AG09319 (cell line): ENCODE results near the gene SLC25A51.

ENCODE experiments used
- DNase-seq: peaks from one replicate; pipeline ENCODE4 v3.0.0-alpha.2; 2010; ENCODE audit warnings: low read depth; ENCODE audit errors: extremely low read depth
- TF ChIP-seq, protein P1 (sequence below): IDR thresholded peaks from 2 replicates; pipeline ENCODE4 v1.5.1; 2011; ENCODE audit warnings: low read depth, mild to moderate bottlenecking, inconsistent platforms, low read length, moderate library complexity

The SLC25A51 gene

GRCh38 chr9:37936965-37937364 is 33.0 kb upstream of the SLC25A51 start:
- TF ChIP-seq, protein P1, sequence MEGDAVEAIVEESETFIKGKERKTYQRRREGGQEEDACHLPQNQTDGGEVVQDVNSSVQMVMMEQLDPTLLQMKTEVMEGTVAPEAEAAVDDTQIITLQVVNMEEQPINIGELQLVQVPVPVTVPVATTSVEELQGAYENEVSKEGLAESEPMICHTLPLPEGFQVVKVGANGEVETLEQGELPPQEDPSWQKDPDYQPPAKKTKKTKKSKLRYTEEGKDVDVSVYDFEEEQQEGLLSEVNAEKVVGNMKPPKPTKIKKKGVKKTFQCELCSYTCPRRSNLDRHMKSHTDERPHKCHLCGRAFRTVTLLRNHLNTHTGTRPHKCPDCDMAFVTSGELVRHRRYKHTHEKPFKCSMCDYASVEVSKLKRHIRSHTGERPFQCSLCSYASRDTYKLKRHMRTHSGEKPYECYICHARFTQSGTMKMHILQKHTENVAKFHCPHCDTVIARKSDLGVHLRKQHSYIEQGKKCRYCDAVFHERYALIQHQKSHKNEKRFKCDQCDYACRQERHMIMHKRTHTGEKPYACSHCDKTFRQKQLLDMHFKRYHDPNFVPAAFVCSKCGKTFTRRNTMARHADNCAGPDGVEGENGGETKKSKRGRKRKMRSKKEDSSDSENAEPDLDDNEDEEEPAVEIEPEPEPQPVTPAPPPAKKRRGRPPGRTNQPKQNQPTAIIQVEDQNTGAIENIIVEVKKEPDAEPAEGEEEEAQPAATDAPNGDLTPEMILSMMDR = no peak

DNA sequence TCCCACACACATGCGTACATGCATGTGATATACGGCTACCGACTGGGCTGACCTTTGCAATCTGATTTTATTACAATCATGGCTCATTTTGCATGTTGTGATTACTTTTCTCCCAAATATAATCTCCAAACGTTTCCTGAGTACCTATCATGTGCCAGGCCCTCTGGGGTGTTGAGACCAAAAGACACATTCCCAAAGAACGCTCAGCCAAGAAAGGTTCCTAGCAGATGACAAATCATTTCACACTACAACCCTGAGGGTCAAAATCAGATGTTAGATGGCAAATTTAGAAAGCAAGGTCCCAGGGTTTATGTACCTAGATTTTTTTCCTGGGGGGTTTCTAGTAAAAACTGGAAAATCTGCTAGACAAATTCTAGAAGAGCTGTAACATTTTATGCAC is 32.4 kb upstream of the SLC25A51 start:
- TF ChIP-seq, protein P1 = no peak
- DNase-seq = no peak

More at GRCh38 chr9:37936965-37937364, 33.0 kb upstream of the SLC25A51 start:
- peak; percentile 41 for DNase-seq

- no peak for DNase-seq
- TF ChIP-seq, protein P1 = no peak
Observed at GRCh38 chr9:37935096-37935495, 31.2 kb upstream of the SLC25A51 start.

DNA sequence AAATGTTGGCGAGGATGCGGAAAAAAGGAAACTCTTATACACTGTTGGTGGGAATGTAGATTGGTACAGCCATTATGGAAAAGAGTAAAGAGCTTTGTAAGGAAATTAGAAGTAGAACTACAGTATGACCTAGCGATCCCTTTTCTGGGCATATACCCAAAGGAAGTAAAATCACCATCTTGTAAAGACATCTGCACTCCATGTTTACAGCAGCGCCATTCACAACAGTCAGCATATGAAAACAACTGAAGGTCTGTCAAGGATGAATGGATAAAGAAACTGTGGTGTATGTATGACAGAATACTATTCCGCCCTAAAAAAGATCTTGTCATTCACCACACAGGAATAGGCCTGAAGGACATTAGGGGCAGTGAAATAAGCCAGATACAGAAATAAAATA is 27.7 kb upstream of the SLC25A51 start:
- DNase-seq = no peak
- TF ChIP-seq, protein P1 = no peak

- TF ChIP-seq, protein P1 = no peak
- no peak for DNase-seq
Observed at GRCh38 chr9:37929441-37929895, 25.5 kb upstream of the SLC25A51 start.

DNA sequence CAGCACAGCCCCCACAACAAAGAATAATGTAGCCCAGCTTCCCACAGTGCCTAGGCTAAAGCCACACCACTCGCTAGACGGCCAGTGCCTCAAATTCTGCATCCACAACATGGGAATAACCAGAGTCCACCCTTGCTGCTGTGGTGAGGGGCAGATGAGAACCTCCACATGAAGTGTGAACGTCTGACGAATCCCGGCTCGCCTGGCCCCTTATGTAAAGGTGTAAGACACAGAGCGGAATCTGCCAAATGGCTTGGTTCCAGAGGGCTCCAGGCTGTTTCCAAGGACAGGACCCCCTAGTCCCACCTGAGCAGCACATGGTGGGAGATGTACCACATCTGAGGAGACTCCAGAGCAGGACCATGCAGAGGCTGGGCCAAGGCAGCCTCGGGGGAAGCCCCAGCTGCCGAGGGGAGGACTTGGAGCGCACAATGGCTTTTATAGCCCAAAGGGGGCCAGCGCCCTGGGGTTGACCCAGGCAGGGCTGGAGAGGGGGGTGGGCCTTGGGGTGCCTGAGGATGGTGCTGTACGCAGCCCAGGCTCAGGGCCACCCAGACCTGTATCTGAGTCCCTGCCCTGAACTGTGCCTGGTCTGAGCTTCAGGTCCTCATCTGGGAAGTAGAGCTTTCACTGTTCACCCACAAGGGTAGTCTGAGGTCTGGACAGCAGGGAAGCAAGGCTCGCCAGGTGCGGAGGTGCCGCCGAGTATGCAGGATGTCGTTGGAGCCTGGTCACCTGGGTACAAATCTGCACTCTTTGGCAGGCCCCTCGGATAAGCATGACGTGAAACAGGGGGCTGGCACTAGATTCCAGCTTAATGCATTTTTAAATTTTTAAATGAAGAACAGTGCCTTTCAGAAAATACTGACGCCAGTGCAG is 24.9 kb upstream of the SLC25A51 start:
- TF ChIP-seq, protein P1 = no peak
- no peak for DNase-seq
